GM21825 (cell line): ENCODE data around the gene YKT6.

ENCODE experiments used
- ATAC-seq: cut with Tn5 transposase; IDR thresholded peaks from one replicate; pipeline ENCODE4 v1.9.1; 2021; ENCODE audit warnings: mild to moderate bottlenecking, moderate library complexity; ENCODE audit not compliant: unreplicated experiment

Gene YKT6

GRCh38 chr7:44230286-44230685, 29.5 kb downstream of the YKT6 start:
- ATAC-seq, result no peak

DNA sequence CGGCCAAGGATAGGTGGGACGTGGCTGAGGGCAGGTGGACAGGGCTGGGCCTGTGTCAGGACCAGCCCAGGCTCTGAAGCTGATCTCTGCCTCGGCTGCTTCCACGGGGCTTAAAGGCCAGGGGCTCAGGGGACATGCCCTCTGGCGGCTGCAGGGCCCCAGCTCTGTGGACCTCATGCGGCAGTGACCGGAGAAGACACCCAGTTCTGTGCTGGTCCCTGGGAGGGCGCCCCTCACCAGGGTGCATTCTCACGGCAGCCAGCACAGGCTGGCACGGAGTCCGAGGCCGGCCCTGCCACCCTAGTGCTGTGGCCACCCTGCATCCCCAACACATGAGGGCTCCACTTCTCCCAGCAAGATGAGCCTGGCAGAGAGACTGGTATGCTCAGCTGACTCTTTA, 30.3 kb downstream of the YKT6 start:
- ATAC-seq, result no peak

- ATAC-seq, result no peak
Observed at GRCh38 chr7:44232396-44232795, 31.6 kb downstream of the YKT6 start.

- no peak for ATAC-seq
Observed at GRCh38 chr7:44232901-44233715, 32.3 kb downstream of the YKT6 start.

GRCh38 chr7:44235066-44235465, 34.3 kb downstream of the YKT6 start:
- no peak for ATAC-seq

- no peak for ATAC-seq
Observed at GRCh38 chr7:44235582-44236332, 35.0 kb downstream of the YKT6 start.

GRCh38 chr7:44236333-44236728, 35.6 kb downstream of the YKT6 start:
- no peak for ATAC-seq

DNA sequence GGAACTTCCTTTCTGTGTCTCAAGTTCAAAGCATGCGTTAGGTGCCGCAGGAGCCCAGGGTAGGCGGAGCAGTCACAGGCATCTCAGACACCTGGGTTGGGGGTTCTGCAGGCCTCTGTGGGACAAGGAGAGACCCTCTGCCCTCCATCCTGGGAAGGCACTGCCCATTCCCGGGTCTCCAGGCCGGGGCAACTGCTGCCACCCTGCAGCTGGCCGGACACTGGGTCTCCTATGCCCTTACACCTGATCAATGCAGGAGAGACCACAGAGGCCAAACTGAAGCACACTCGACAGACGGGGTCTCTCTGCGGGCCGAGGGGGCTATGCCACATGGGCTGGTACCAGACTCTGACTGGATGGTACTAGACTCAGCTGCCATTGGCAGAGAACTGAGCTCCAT, 36.9 kb downstream of the YKT6 start:
- ATAC-seq, result no peak

DNA sequence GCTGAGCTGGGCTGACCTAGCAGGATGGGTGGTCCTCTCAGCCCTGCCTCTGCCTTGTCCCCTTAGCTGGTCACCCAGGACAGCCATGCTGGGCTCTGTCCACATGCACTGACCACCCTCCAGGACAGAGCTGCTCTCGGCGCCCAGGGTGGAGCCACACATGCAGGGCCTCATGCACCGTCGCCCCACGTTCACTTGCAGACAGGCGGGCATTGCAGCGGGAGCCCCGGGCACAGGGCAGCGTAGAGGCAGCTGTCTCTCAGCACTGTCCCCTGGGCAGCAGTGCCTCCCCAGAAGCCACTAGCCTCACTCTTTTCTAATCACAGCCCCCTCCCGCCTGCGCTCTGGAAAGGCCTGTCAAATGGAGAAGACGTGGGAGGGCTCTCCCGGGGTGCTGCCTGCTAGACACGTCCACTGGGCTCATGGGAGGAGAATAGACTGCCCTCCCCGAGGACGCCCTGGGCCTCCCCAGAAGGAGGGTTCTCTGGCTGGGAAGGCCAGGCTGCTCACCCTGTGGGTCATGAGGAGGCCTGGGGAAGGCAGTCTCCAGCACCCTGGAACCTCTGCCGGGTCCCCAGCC, 37.4 kb downstream of the YKT6 start:
- no peak for ATAC-seq

DNA sequence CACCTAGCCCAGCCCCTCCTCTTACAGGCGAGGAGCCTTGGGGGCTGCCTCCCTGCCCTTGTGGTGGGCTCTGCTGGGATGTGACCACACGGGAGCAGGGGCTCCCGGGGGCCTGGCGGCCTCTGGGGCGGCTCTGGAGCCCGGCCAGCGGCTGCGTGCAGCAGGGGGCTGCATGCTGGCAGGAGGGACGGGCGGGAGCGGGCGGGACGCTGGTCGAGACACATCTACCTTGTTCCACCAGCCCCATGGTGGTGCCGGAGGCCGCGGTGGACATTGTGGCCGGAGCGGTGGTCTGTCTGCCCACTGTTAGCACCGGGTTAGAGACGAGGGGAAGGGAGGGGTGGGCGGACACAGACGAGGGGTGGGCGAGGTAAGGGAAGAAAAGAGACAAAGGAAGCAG, 38.6 kb downstream of the YKT6 start:
- no peak for ATAC-seq

DNA sequence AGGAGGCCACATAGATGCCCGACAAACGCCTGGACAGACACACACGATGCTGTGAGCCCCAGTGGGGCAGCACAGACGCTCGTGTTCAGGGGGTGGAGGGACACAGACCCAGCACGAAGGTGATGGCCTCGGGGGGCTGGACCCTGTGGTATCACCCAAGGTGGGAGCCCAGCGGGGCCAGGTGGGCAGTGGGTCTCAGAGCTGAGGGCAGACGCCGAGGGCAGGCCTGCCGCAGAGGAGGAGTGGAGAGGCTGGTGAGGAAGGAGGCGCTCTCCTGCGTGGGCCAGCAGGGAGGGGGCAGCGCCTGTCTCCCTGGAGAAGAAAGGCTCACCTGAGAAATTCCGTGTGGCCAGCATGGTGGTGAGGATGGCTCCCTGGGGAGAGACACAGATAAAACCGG, 39.6 kb downstream of the YKT6 start:
- ATAC-seq, result no peak

- peak; percentile 66 for ATAC-seq
Observed at GRCh38 chr7:44240983-44241510, 40.3 kb downstream of the YKT6 start.

DNA sequence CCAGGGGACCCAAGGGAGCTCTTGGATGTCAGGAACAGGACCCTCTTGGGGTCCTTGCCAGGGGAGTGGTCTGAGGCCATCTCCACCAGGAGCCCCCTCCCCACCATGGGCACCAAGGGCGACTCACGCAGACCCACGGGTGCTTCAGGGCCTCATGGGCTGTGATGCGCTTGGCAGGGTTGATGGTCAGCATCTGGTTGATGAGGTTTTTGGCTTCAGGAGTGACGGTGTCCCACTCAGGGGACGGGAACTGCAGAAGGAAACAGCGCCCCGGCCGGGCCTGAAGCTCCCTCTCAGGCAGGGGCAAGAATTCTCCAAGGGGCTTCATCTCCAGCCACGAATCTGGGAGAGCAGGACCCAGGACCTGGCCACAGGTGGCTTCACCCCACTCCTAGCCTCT, 41.3 kb downstream of the YKT6 start:
- ATAC-seq, result no peak

GRCh38 chr7:44244282-44244681, 43.5 kb downstream of the YKT6 start:
- no peak for ATAC-seq

DNA sequence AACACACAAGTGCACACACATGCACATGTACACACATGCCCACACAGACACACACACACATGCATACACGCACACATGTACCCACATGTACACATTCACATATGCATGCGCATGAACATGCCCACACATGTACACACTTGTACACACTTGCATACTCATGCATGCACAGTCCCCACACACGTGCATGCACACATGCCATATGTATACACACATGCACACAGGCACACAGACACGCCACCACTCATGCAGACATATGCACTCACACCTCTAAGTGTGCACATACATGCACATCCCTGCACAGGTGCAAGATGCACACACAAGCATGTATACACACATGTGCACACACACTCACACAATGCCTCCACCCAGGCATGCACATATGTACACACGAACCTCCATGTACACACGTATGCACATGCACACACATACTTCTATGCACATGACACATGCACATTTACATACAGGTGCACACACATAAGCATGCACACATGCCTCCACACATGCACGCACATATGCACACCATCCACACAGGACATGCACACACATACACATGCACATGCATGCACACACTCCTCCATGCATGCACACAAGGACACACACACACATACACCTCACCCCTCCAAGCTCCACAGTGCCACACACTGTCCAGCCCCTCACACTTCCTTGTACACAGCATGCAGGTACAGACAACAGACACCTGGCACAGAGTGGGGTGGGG, 45.8 kb downstream of the YKT6 start:
- no peak for ATAC-seq

DNA sequence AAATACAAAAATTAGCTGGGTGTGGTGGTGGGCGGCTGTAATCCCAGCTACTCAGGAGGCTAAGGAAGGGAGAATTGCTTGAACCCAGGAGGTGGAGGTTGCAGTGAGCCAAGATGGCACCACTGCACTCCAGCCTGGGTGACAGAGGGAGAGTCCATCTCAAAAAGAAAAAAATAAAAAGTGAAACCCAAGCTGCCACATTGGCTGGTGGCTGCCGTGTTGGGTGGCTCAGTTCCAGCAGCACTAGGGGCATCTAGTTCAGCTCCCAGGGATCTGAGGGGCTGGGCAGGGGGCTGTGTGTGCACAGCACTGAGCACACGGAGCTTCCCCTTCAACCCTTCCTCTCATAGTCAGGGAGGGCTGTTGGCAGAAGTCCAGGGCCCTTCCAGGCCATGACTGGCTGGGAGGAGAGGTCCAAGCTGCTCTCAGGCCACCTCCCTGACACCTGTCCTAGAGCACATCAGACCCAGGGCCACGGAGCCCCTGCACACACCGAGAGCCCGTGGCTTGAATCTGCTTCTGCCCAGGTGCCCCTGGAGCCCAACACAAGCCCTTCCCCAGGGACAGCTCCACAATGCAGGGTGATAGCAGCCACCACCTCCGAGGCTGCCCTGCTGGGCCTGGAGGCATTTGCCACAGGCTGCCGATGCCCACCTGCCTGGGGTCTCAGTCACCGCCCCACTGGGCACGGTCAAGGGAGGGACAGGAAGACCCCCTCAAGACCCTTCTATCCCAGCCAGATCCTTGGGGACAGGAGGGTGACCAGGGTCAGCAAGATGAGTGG, 47.3 kb downstream of the YKT6 start:
- ATAC-seq, result no peak

- no peak for ATAC-seq
Observed at GRCh38 chr7:44249639-44250234, 49.0 kb downstream of the YKT6 start.

DNA sequence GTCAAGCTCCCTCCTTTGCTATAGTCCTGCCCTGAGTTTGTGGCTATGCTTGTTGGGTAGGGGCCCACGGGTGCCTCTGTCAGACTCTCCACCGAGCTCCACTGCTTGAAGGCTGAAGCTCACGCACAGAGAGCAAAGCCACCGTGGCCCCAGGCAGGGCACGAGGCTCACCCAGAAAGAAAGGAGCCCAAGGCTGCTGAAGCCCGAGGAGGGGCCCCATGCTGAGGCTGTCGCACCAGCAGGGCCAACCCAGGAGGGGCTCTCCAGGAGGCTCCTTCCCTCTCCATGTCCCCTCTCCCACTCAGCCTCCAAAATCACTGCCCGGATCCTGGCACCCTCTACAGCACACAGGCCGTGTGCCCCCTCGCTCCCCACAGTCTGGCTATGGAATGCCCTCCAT, 50.5 kb downstream of the YKT6 start:
- ATAC-seq, result no peak

- ATAC-seq, result no peak
Observed at GRCh38 chr7:44251881-44252280, 51.1 kb downstream of the YKT6 start.

DNA sequence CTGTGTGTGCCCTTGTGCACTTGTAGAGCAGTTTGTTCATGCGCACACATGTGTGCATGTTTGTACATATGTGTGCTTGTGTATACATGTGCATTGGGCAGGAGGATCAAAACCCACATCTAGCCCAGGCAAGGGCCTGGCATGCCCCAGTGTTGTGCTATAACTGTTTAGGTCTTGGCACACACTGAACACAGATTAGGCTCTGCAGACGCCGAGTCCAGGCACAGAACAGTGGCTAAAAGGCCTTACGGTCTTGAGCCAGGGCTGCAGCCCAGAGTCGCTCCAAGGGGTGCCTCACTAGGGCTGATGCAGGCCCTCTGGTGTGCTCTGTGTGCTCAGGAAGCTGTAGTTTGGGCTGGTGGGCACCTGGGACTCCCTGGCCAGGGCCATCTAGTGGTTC, 55.7 kb downstream of the YKT6 start:
- ATAC-seq, result no peak
